ENCODE results near the gene SLC17A6. TPM values are rescaled to one million over a fixed set of nuclear protein-coding genes. Genes with fewer than 3 reads are reported as not detected.

The SLC17A6 gene
- total RNA-seq, 1 donor from 2014 or later, result not detected

- no peak for DNase-seq (ENCODE audit: extremely low spot score in 2 of 2)
- H3K36me3 ChIP-seq, result no peaks in the 10 kb centered on the region
- no peaks in the 10 kb centered on the region for H3K27me3 ChIP-seq
- H3K9me3 ChIP-seq, result no peaks in the 10 kb centered on the region
- no peaks in the 10 kb centered on the region for H3K4me1 ChIP-seq
- no peak overlapping the region for H3K27ac ChIP-seq
- TF ChIP-seq CTCF (IDR thresholded peaks at IDR 0.05) (no peak), POLR2AphosphoS5 (IDR thresholded peaks at IDR 0.05; ENCODE audit: insufficient read depth in 1 of 2, low read depth in 1 of 2) (no peak), POLR2A (IDR thresholded peaks at IDR 0.05) (no peak)
- H3K4me3 ChIP-seq, result no peak overlapping the region
- intact Hi-C loops (cut with DNase I), result no loop called here
Measured at GRCh38 chr11:22389526-22390282, 51.5 kb downstream of the SLC17A6 start.

DNA sequence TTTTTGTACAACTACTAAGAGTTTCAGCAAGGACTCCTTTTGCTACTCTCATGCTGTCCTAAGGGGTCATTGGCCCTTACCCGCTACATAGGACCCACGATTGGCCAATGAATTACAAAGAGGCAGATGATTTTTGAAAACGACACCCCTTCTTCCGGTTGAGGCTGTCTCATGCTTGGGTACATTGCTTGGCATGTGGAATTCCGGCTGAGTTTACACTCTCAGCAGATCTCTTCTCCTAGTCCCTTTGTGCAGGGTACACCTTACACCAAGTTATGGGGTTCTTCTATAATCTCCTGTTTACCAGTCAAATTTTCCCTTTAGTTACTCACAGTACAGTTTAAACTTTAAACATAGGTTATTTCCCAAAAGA lies 52.1 kb downstream of the SLC17A6 start:
- no peaks in the 10 kb centered on the region for H3K36me3 ChIP-seq
- DNase-seq (ENCODE audit: extremely low spot score in 2 of 2), result no peak
- H3K4me3 ChIP-seq, result no peak overlapping the region
- no peaks in the 10 kb centered on the region for H3K27me3 ChIP-seq
- TF ChIP-seq POLR2A (IDR thresholded peaks at IDR 0.05) (no peak), CTCF (IDR thresholded peaks at IDR 0.05) (no peak), POLR2AphosphoS5 (IDR thresholded peaks at IDR 0.05; ENCODE audit: insufficient read depth in 1 of 2, low read depth in 1 of 2) (no peak)
- H3K27ac ChIP-seq, result no peak overlapping the region
- intact Hi-C loops (cut with DNase I), result no loop called here
- H3K4me1 ChIP-seq, result no peaks in the 10 kb centered on the region
- H3K9me3 ChIP-seq, result no peaks in the 10 kb centered on the region

GRCh38 chr11:22392561-22392960 lies 54.4 kb downstream of the SLC17A6 start:
- DNase-seq (ENCODE audit: extremely low spot score in 2 of 2), result no peak
- intact Hi-C loops (cut with DNase I), result no loop called here
- no peak overlapping the region for H3K4me3 ChIP-seq
- H3K4me1 ChIP-seq, result no peaks in the 10 kb centered on the region
- H3K9me3 ChIP-seq, result no peaks in the 10 kb centered on the region
- H3K27me3 ChIP-seq, result no peaks in the 10 kb centered on the region
- H3K36me3 ChIP-seq, result no peaks in the 10 kb centered on the region
- H3K27ac ChIP-seq, result no peak overlapping the region
- TF ChIP-seq CTCF (IDR thresholded peaks at IDR 0.05), result no peak
- TF ChIP-seq POLR2AphosphoS5 (IDR thresholded peaks at IDR 0.05; ENCODE audit: insufficient read depth in 1 of 2, low read depth in 1 of 2), result no peak
- no peak for TF ChIP-seq POLR2A (IDR thresholded peaks at IDR 0.05)

DNA sequence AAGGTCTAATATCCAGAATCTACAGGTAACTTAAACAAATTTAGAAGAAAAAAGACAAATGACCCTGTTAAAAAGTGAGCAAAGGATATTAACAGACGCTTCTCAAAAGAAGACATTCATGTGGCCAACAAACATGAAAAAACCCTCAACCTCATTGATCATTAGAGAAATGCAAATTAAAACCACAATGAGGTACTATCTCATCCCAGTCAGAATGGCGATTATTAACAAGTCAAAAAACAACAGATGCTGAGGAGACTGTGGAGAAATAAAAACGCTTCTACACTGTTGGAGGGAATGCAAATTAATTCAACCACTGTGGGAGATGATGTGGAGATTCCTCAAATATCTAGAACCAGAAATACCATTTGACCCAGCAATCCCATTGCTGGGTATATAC lies 67.2 kb downstream of the SLC17A6 start:
- Histone ChIP-seq H3K36me3 (no peaks in the 10 kb centered on the region), H3K4me1 (no peaks in the 10 kb centered on the region), H3K27me3 (no peaks in the 10 kb centered on the region), H3K9me3 (no peaks in the 10 kb centered on the region), H3K4me3 (no peak overlapping the region), H3K27ac (no peak overlapping the region)
- TF ChIP-seq CTCF (IDR thresholded peaks at IDR 0.05), result no peak
- TF ChIP-seq POLR2A (IDR thresholded peaks at IDR 0.05), result no peak
- TF ChIP-seq POLR2AphosphoS5 (IDR thresholded peaks at IDR 0.05; ENCODE audit: insufficient read depth in 1 of 2, low read depth in 1 of 2), result no peak
- intact Hi-C loops (cut with DNase I), result no loop called here
- no peak for DNase-seq (ENCODE audit: extremely low spot score in 2 of 2)

- Histone ChIP-seq H3K27ac (no peak overlapping the region), H3K36me3 (no peaks in the 10 kb centered on the region), H3K27me3 (no peaks in the 10 kb centered on the region), H3K4me1 (no peaks in the 10 kb centered on the region), H3K4me3 (no peak overlapping the region), H3K9me3 (no peaks in the 10 kb centered on the region)
- intact Hi-C loops (cut with DNase I), result no loop called here
- no peak for DNase-seq (ENCODE audit: extremely low spot score in 2 of 2)
- TF ChIP-seq POLR2A (IDR thresholded peaks at IDR 0.05) (no peak), POLR2AphosphoS5 (IDR thresholded peaks at IDR 0.05; ENCODE audit: insufficient read depth in 1 of 2, low read depth in 1 of 2) (no peak), CTCF (IDR thresholded peaks at IDR 0.05) (no peak)
Measured at GRCh38 chr11:22407267-22407666, 69.1 kb downstream of the SLC17A6 start.

All from vagina (tissue), 2 donors.